ENCODE measurements around the gene GRPEL1.

DNA sequence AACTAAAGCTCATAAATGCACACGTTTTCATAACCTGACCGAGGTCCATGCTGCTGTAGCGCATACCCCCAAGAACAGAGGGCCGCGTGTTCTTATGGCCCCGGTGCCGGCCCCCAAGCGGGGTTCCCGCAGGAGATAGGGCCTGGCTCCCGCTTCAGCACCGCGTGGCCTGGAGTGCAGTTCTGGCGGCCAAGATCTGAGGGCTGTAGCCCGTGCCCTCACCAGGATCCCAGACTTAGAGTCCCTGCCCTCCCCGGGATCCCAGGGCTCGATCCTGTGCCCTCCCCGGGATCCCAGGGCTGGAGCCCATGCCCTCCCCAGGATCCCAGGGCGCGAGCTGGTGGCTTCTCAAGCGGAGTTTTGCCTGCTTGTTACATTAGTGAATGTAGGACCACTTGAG lies 1.0 kb upstream of the GRPEL1 start:
- TF ChIP-seq YY1 (IDR thresholded peaks at IDR 0.05; ENCODE audit: low read depth): no peak
- TF ChIP-seq, protein P1, sequence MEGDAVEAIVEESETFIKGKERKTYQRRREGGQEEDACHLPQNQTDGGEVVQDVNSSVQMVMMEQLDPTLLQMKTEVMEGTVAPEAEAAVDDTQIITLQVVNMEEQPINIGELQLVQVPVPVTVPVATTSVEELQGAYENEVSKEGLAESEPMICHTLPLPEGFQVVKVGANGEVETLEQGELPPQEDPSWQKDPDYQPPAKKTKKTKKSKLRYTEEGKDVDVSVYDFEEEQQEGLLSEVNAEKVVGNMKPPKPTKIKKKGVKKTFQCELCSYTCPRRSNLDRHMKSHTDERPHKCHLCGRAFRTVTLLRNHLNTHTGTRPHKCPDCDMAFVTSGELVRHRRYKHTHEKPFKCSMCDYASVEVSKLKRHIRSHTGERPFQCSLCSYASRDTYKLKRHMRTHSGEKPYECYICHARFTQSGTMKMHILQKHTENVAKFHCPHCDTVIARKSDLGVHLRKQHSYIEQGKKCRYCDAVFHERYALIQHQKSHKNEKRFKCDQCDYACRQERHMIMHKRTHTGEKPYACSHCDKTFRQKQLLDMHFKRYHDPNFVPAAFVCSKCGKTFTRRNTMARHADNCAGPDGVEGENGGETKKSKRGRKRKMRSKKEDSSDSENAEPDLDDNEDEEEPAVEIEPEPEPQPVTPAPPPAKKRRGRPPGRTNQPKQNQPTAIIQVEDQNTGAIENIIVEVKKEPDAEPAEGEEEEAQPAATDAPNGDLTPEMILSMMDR (IDR thresholded peaks at IDR 0.05): no peak
- no peak for TF ChIP-seq RFX5 (IDR thresholded peaks at IDR 0.05; ENCODE audit: low read length)
- TF ChIP-seq NFIC (IDR thresholded peaks at IDR 0.05; ENCODE audit: borderline replicate concordance): no peak

Data from SK-N-SH (cell line).